GM13976 (cell line): ENCODE measurements around the gene ZNF296.

Source experiments
- DNase-seq: peaks from one replicate; pipeline ENCODE4 v3.0.0; 2012; ENCODE audit warnings: low spot score
- in situ Hi-C: fragments of 300-500 bp; cut with MboI; formaldehyde crosslinking; loops from one replicate; pipeline ENCODE4 v1.12.0; 2022; ENCODE audit warnings: low sequenced_read_pairs, mixed read lengths, inconsistent platforms; ENCODE audit not compliant: unreplicated experiment
- TF ChIP-seq, protein P1 (sequence below): IDR thresholded peaks from 2 replicates; pipeline ENCODE4 v1.5.1; 2012; ENCODE audit warnings: borderline replicate concordance, mild to moderate bottlenecking; ENCODE audit not compliant: insufficient read depth; ENCODE audit errors: extremely low read depth, missing control alignments, control extremely low read depth

ZNF296 gene

DNA sequence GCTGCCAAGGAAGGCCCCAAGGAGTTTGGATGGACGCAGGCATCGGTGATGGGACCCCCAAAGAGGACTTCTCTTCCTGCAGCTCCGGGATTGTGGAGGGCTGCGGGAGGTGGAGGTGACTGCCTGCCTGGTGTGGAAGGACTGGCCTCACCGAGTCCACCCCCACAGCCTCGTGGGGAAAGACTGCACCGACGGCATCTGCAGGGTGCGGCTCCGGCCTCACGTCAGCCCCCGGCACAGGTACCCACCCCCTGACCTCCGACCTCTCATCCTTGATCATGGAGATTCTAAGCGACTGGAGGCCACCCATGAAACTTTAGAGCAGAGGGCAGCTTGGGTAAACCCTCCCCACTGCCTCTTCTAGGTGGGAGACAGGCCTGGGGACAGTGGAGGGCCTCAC lies 54.3 kb downstream of the ZNF296 start:
- in situ Hi-C loops, result no loop called here
- TF ChIP-seq, protein P1, sequence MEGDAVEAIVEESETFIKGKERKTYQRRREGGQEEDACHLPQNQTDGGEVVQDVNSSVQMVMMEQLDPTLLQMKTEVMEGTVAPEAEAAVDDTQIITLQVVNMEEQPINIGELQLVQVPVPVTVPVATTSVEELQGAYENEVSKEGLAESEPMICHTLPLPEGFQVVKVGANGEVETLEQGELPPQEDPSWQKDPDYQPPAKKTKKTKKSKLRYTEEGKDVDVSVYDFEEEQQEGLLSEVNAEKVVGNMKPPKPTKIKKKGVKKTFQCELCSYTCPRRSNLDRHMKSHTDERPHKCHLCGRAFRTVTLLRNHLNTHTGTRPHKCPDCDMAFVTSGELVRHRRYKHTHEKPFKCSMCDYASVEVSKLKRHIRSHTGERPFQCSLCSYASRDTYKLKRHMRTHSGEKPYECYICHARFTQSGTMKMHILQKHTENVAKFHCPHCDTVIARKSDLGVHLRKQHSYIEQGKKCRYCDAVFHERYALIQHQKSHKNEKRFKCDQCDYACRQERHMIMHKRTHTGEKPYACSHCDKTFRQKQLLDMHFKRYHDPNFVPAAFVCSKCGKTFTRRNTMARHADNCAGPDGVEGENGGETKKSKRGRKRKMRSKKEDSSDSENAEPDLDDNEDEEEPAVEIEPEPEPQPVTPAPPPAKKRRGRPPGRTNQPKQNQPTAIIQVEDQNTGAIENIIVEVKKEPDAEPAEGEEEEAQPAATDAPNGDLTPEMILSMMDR, result no peak
- no peak for DNase-seq
